ENCODE results near the gene CDH23. TPM values are rescaled to one million over a fixed set of nuclear protein-coding genes. Genes with fewer than 3 reads are reported as not detected.

The CDH23 gene
- total and polyA plus RNA-seq, 10 of the 15 experiments (the other 5 are each of a cell fraction or from before 2014, with no cell fraction given): 0.09 to 0.40 (median 0.15) TPM; not detected in 1

- TF ChIP-seq BCL3 (IDR thresholded peaks at IDR 0.05; ENCODE audit: borderline replicate concordance, insufficient read depth, low read depth, low read length, poor library complexity, severe bottlenecking): no peak
- TF ChIP-seq, protein P1, sequence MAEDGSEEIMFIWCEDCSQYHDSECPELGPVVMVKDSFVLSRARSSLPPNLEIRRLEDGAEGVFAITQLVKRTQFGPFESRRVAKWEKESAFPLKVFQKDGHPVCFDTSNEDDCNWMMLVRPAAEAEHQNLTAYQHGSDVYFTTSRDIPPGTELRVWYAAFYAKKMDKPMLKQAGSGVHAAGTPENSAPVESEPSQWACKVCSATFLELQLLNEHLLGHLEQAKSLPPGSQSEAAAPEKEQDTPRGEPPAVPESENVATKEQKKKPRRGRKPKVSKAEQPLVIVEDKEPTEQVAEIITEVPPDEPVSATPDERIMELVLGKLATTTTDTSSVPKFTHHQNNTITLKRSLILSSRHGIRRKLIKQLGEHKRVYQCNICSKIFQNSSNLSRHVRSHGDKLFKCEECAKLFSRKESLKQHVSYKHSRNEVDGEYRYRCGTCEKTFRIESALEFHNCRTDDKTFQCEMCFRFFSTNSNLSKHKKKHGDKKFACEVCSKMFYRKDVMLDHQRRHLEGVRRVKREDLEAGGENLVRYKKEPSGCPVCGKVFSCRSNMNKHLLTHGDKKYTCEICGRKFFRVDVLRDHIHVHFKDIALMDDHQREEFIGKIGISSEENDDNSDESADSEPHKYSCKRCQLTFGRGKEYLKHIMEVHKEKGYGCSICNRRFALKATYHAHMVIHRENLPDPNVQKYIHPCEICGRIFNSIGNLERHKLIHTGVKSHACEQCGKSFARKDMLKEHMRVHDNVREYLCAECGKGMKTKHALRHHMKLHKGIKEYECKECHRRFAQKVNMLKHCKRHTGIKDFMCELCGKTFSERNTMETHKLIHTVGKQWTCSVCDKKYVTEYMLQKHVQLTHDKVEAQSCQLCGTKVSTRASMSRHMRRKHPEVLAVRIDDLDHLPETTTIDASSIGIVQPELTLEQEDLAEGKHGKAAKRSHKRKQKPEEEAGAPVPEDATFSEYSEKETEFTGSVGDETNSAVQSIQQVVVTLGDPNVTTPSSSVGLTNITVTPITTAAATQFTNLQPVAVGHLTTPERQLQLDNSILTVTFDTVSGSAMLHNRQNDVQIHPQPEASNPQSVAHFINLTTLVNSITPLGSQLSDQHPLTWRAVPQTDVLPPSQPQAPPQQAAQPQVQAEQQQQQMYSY (CRISPR knock-in tag; IDR thresholded peaks at IDR 0.05): no peak
- TF ChIP-seq EED (IDR thresholded peaks at IDR 0.05; ENCODE audit: low read depth): no peak
- TF ChIP-seq BMI1 (IDR thresholded peaks at IDR 0.05; ENCODE audit: borderline replicate concordance): no peak
- TF ChIP-seq JUNB (IDR thresholded peaks at IDR 0.05): no peak
- no peak for TF ChIP-seq WRNIP1 (IDR thresholded peaks at IDR 0.05; ENCODE audit: borderline replicate concordance, low read depth, low read length)
- TF ChIP-seq HCFC1 (IDR thresholded peaks at IDR 0.05; ENCODE audit: low read length): no peak
- TF ChIP-seq YY1 (IDR thresholded peaks at IDR 0.05; ENCODE audit: low read depth, low read length): no peak
- TF ChIP-seq HDAC6 (IDR thresholded peaks at IDR 0.05; ENCODE audit: unreplicated experiment): no peak
- no peak for TF ChIP-seq ZNF274 (IDR thresholded peaks at IDR 0.05; ENCODE audit: insufficient read depth, insufficient read length)
- TF ChIP-seq, protein P2, sequence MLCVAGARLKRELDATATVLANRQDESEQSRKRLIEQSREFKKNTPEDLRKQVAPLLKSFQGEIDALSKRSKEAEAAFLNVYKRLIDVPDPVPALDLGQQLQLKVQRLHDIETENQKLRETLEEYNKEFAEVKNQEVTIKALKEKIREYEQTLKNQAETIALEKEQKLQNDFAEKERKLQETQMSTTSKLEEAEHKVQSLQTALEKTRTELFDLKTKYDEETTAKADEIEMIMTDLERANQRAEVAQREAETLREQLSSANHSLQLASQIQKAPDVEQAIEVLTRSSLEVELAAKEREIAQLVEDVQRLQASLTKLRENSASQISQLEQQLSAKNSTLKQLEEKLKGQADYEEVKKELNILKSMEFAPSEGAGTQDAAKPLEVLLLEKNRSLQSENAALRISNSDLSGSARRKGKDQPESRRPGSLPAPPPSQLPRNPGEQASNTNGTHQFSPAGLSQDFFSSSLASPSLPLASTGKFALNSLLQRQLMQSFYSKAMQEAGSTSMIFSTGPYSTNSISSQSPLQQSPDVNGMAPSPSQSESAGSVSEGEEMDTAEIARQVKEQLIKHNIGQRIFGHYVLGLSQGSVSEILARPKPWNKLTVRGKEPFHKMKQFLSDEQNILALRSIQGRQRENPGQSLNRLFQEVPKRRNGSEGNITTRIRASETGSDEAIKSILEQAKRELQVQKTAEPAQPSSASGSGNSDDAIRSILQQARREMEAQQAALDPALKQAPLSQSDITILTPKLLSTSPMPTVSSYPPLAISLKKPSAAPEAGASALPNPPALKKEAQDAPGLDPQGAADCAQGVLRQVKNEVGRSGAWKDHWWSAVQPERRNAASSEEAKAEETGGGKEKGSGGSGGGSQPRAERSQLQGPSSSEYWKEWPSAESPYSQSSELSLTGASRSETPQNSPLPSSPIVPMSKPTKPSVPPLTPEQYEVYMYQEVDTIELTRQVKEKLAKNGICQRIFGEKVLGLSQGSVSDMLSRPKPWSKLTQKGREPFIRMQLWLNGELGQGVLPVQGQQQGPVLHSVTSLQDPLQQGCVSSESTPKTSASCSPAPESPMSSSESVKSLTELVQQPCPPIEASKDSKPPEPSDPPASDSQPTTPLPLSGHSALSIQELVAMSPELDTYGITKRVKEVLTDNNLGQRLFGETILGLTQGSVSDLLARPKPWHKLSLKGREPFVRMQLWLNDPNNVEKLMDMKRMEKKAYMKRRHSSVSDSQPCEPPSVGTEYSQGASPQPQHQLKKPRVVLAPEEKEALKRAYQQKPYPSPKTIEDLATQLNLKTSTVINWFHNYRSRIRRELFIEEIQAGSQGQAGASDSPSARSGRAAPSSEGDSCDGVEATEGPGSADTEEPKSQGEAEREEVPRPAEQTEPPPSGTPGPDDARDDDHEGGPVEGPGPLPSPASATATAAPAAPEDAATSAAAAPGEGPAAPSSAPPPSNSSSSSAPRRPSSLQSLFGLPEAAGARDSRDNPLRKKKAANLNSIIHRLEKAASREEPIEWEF (IDR thresholded peaks at IDR 0.05; ENCODE audit: insufficient replicate concordance, low read depth, low read length): no peak
- TF ChIP-seq NRF1 (conservative IDR thresholded peaks at IDR 0.05; ENCODE audit: low read depth, low read length): no peak
- TF ChIP-seq SP1 (IDR thresholded peaks at IDR 0.05; ENCODE audit: low read depth, low read length): no peak
Observed at GRCh38 chr10:71579668-71580067, 182.9 kb downstream of the CDH23 start (continued).

Data from GM12878 (cell line).